HG03565 (cell line): Measurements from ENCODE around the gene RAB1B.
"Not testable (repeated sequence)": the region's sequence is repeated elsewhere in the genome, so short reads cannot be mapped to it uniquely, and the experiment has no call there.

ENCODE experiments used
- ATAC-seq: cut with Tn5 transposase; IDR thresholded peaks from one replicate; pipeline ENCODE4 v1.9.1; 2021; ENCODE audit warnings: mild to moderate bottlenecking, moderate library complexity; ENCODE audit not compliant: unreplicated experiment

Gene RAB1B

DNA sequence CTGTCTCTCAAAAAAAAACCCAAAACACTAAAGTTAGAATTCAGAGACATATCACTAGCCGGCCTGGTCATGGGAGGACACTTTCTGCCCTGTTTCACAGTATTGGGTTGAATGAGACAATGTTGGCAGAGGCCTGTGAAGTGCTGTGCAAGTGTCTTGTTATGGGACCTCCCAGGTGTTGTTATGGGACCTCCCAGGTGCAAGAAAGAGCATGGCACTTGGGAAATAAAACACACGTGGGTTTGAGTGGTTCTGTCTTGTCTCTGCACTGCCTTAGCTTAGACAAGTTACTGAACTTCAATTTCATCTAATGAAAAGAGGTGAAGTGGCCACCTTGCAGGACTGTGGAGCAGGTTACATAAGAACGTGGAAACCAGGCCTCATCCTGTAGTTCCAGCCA, 28.9 kb upstream of the RAB1B start:
- ATAC-seq: no peak

- no peak for ATAC-seq
Measured at GRCh38 chr11:66239998-66240780, 28.2 kb upstream of the RAB1B start.

GRCh38 chr11:66240781-66241136, 27.7 kb upstream of the RAB1B start:
- ATAC-seq: no peak

DNA sequence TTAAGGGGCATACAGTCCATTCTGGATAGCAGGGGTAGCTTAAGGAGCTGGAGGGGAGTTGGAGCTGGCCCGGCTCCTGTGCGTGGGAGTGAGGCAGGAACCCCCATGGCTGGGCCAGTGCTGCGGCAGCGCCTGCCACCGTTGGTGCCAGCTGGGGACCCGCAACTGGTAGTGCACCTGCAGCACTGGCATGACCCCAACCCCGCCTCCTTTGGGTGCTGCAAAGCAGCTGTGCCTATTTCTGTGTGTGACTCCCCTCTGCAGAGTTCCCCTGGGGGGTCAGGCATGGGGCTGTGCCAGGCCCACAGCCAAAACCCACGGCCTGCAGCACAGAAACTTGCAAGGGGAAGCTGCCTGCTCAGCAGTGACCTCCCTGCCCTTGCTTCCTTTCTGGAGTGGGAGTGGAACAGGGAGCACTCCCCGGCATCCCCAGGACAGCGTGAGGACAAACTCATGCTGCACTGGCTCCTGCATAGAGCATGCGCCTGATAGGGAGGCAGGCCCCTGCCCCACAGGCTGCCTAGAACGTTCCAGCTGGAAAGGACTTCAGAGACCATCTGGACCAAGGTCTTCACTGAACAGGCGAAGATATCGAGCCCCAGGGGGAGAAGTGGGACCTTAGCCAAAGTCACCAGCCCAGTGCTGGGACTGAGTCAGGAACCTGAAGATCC, 26.2 kb upstream of the RAB1B start:
- no peak for ATAC-seq

DNA sequence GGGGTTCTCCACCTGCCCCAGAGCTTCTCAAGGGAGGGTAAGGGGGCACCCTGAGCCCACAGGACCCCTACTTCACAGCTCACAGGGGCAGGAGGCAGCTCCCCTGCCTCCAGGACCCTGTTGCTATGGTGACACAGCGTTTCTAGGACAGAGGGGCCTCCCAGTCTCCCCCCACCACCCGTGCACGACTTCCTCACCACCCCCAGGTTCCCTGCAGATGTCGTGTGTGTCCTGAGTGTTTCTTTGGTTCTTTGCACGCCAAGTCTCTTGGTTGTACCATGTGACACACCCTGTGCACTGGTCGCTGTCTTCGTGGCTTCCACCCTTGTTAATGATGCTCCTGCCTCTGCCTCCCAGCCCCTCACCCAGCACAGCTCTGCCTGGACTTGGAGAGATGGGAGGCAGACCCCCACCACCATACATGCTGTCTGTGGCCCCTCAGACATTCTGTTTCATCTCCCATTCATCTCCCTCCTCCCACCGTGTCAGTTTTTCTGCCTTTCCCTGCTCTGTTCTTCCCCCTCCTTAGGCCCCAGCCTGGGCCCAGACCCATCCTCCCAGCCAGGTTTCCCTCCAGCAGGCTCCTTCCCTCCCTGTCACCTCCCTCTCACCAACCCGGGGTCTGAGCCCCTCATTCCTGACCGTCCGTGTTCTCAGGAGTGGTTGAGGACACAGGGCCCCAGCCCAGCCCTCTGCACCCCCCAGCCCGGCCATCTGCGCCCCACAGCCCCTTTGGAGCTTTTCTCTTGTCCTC, 24.5 kb upstream of the RAB1B start:
- no peak for ATAC-seq

- no peak for ATAC-seq
Measured at GRCh38 chr11:66247295-66247694, 21.1 kb upstream of the RAB1B start.

DNA sequence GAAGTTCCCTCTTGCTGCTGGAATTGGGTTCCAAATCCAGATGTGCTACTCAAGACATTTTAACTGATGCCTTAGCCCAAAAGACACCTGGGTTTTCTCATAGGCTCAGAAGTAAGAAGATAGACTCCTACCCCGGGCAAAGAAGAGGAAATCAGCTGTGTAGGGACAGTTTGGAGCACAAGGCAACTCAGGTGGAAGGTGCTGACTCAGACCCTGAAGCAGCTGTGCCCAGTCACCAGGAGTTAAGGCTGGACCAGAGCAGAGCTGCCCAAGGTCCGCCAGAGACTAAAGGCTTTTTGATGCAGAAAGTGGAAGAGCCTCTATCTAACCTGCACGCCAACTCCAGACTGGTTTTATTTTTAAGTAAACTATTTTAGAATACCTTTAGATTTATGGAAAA, 20.6 kb upstream of the RAB1B start:
- ATAC-seq: no peak

- no peak for ATAC-seq
Measured at GRCh38 chr11:66248903-66249302, 19.5 kb upstream of the RAB1B start.

DNA sequence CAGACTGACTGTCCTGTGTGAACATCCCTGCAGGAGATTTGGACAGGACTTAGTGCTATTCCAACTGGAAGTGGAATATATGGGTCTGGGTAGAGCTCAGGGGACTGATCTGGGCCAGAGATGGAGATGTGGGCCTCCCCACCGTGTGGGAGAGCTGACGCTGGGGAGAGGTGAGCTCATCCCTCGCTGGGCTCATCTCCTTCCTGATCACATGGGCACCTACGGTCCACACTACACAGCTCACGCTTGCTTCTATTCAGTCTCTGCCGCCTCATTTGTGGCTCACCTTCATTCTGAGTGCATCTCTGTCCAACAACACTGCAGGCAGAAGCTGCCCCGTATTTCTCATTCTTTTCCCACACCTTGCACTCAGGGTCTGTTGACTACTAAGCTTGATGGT, 16.6 kb upstream of the RAB1B start:
- ATAC-seq: no peak

- ATAC-seq: not testable (repeated sequence)
Measured at GRCh38 chr11:66253081-66253480, 15.4 kb upstream of the RAB1B start.

DNA sequence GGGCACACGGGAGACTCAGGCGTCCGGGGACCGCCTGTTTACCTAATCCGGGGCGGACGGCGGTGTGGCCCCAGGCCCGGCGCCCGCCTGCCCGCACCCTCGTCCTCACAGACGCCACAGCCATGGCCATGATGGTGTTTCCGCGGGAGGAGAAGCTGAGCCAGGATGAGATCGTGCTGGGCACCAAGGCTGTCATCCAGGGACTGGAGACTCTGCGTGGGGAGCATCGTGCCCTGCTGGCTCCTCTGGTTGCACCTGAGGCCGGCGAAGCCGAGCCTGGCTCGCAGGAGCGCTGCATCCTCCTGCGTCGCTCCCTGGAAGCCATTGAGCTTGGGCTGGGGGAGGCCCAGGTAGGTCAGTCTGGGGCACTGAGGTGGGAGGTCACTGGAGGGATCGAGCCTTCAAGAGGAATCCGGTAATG, 10.0 kb upstream of the RAB1B start:
- ATAC-seq: no peak

DNA sequence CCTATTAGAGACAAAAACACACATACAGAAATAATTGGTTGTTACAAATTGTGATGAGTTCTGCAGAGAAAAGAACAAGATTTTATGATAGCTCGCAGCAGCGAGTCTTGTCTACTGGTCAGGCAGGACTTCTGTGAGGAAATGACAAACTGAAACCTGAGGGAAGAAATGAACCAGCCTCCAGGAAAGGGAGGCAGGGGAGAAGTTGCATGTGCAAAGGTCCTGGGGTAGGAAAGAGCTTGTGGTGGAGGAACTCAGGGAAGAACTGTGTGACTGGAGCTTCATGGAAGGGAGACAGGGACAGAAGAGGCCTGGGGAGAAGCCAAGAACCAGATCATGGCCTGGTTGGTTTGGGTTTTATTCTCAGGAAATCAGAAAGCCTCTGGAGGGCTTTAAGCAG, 9.2 kb upstream of the RAB1B start:
- ATAC-seq: no peak

DNA sequence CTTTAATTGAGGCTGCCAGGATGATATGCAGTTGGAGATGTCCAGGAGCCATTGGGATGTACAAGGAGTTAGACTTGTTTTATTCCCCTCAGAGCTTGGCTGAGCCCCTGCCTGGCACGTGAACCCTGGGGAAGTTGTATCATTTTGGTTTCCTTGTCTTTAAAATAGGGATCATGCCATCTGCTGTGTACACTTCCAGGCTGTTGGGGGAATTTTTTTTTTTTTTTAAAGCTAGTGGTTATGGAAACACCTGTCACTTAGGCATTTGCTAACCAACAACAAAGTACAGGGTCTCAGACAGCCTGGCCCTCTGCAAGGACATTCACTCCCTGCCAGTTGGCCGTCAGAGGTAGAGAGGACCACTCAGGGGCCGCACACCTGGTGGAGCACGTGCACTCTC, 8.5 kb upstream of the RAB1B start:
- no peak for ATAC-seq

DNA sequence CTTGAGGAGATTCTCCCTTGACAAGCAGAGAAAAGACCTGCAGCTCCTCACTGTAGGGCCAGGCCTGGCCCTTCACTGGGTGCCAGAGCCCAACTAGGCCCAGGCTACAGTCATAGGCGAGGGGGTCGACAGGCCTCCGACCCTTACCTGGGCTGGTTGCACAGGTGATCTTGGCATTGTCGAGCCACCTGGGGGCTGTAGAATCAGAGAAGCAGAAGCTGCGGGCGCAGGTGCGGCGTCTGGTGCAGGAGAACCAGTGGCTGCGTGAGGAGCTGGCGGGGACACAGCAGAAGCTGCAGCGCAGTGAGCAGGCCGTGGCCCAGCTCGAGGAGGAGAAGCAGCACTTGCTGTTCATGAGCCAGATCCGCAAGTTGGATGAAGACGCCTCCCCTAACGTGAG, 6.9 kb upstream of the RAB1B start:
- ATAC-seq: no peak

DNA sequence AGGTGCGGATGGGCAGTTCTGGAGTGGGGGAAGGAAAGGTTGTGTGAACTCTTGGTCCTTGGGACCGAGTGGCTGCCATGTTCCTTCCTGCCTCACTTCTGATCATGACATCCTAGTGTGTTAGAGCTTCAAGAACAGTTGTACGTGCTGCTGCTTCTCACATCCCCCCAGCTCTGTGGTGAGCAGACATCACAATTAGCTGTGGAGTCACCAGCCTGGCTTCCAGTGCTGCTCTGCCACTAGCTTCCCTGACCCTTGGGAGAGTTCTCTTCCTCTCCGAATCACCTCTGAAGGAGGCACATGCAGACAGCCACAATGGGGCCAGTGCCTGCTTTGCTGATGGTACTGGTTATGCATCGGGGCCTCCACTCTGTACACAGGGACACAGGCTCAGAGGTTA, 6.2 kb upstream of the RAB1B start:
- no peak for ATAC-seq

GRCh38 chr11:66262696-66263095, 5.7 kb upstream of the RAB1B start:
- no peak for ATAC-seq

GRCh38 chr11:66263231-66263630, 5.2 kb upstream of the RAB1B start:
- no peak for ATAC-seq

DNA sequence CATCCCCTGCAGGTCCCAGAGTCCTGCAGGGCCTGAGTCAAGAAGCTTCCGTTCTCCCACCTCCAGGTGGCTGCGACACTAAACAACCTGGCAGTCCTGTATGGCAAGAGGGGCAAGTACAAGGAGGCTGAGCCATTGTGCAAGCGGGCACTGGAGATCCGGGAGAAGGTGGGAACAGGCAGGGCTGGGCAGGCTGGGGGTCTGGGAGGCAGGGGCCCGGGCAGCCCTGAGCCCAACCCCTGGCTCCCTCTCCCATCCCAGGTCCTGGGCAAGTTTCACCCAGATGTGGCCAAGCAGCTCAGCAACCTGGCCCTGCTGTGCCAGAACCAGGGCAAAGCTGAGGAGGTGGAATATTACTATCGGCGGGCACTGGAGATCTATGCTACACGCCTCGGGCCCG, 4.7 kb upstream of the RAB1B start:
- no peak for ATAC-seq

DNA sequence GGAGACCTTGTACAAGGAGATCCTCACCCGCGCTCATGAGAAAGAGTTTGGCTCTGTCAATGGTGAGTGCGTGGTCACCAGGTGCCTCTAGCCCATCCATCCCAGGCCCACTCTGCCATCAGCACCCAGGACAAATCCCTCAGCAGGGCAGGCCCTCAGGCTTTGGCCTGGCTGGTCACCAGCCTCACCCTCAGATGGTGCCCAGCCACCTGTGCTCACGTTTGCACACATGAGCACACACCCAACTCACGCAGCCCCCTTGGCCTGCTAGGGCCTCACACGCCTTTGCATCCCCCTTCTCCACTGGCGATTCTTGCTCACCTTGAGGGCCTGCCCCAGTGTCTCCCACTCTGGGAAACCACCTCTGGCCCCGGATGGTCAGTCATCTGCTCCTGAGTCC, 4.1 kb upstream of the RAB1B start:
- no peak for ATAC-seq

DNA sequence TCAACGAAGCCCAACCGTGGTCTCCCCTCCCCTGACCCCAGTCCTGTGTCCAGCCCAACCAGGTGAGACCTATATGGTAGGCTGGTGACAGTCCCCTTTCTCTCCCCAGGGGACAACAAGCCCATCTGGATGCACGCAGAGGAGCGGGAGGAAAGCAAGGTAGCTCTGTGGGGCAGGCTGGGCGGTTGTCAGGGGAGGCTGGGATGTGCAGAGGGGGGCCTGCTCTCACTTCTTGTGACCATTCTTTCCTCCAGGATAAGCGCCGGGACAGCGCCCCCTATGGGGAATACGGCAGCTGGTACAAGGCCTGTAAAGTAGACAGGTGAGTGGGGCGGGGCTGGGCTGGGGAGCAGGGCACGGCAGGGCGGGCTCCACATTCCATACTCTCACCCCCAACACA, 3.5 kb upstream of the RAB1B start:
- no peak for ATAC-seq

DNA sequence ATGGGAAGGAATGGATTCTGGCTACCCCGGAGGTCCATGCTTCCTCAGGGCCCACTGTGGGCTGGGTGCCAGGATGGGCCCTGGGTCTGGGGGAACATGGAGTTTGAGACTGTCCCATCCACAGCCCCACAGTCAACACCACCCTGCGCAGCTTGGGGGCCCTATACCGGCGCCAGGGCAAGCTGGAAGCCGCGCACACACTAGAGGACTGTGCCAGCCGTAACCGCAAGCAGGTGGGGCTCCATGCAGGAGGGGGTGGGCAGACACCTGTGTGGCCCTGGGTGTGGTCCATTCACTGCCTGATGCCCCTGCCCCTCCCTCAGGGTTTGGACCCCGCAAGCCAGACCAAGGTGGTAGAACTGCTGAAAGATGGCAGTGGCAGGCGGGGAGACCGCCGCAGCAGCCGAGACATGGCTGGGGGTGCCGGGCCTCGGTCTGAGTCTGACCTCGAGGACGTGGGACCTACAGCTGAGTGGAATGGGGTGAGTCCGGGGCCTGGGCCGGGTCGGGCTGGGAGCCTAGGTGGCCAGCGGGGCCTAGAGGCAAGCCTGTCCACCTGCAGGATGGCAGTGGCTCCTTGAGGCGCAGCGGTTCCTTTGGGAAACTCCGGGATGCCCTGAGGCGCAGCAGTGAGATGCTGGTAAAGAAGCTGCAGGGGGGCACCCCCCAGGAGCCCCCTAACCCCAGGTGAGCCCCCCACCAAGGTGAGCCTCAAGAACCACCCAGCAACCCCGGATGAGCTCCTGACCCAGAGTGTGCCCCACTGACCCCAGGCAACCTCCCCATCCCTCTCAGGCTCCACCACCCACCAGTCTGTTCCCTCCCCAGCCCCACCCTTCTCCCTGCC, 2.7 kb upstream of the RAB1B start:
- ATAC-seq: no peak
